WI38 (cell line): ENCODE data around the gene KLK14.

ENCODE experiments used
- H3K4me3 ChIP-seq: 2 replicates; pipeline ENCODE4 v1.5.1; 2011; ENCODE audit warnings: low read depth, mild to moderate bottlenecking, control low read depth, low read length
- TF ChIP-seq, protein P1 (sequence below): IDR thresholded peaks from 2 replicates; pipeline ENCODE4 v1.5.1; 2012; ENCODE audit warnings: low read depth, mild to moderate bottlenecking, control low read depth, low read length

The KLK14 gene

GRCh38 chr19:51078104-51078503, 4.6 kb downstream of the KLK14 start:
- TF ChIP-seq, protein P1, sequence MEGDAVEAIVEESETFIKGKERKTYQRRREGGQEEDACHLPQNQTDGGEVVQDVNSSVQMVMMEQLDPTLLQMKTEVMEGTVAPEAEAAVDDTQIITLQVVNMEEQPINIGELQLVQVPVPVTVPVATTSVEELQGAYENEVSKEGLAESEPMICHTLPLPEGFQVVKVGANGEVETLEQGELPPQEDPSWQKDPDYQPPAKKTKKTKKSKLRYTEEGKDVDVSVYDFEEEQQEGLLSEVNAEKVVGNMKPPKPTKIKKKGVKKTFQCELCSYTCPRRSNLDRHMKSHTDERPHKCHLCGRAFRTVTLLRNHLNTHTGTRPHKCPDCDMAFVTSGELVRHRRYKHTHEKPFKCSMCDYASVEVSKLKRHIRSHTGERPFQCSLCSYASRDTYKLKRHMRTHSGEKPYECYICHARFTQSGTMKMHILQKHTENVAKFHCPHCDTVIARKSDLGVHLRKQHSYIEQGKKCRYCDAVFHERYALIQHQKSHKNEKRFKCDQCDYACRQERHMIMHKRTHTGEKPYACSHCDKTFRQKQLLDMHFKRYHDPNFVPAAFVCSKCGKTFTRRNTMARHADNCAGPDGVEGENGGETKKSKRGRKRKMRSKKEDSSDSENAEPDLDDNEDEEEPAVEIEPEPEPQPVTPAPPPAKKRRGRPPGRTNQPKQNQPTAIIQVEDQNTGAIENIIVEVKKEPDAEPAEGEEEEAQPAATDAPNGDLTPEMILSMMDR = no peak
- no peak overlapping the region for H3K4me3 ChIP-seq

- TF ChIP-seq, protein P1 = no peak
- no peak overlapping the region for H3K4me3 ChIP-seq
Observed at GRCh38 chr19:51076631-51077213, 6.0 kb downstream of the KLK14 start.

DNA sequence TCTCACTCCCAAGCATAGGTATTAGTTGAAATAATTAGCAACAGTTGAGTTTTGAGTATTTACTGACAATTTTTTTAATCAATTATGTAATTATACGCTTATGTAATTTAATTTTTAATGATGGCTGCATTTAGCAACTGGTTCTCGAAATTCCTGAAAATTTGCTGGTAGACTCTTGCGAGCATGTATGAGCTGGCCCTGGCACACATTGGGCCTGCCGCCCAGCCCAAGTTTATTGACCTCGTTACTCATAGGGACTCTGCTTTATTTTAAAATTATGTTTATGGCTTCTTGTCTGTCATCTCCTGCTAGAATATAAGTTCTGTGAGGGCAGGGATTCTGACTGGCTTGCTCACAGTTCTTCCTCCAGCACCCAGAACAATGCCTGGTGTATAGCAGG, 6.7 kb downstream of the KLK14 start:
- TF ChIP-seq, protein P1 = no peak
- no peak overlapping the region for H3K4me3 ChIP-seq

GRCh38 chr19:51071095-51071405, 11.6 kb downstream of the KLK14 start:
- no peak overlapping the region for H3K4me3 ChIP-seq
- TF ChIP-seq, protein P1 = no peak

DNA sequence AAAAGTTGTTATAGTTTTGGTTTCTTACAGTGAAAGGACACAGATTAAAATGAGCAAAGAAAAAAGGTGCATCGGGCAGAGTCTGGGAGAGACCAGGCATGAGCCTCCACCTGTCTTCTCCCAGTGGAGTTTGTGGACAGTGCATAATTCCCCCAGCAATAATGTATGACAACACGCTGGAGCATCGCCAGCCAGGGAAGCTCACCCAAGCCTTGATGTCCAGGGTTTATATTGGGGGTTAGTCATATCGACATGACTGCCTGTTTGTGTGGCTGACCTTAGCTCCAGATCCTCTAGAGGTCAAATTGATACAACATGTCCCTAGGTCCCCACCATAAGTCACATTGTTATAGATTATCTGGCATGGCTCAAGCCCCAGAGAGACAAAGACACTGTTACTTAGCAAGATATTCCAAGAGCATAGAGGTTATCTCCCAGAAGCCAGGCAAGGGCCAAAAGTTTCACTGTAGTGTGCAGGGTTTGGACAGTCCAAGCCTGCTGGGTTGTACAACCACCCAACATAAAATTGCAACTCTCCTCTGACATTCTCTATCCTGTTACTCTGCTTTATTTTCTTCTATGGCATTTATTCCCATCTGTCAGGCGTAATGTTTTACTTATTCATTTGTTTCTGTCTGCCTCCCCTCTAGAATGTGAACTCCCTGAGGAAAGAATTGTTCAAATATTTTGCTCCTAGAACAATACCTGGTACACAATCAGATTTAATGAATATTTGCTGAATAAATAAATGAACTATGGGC, 12.2 kb downstream of the KLK14 start:
- TF ChIP-seq, protein P1 = no peak
- no peak overlapping the region for H3K4me3 ChIP-seq

DNA sequence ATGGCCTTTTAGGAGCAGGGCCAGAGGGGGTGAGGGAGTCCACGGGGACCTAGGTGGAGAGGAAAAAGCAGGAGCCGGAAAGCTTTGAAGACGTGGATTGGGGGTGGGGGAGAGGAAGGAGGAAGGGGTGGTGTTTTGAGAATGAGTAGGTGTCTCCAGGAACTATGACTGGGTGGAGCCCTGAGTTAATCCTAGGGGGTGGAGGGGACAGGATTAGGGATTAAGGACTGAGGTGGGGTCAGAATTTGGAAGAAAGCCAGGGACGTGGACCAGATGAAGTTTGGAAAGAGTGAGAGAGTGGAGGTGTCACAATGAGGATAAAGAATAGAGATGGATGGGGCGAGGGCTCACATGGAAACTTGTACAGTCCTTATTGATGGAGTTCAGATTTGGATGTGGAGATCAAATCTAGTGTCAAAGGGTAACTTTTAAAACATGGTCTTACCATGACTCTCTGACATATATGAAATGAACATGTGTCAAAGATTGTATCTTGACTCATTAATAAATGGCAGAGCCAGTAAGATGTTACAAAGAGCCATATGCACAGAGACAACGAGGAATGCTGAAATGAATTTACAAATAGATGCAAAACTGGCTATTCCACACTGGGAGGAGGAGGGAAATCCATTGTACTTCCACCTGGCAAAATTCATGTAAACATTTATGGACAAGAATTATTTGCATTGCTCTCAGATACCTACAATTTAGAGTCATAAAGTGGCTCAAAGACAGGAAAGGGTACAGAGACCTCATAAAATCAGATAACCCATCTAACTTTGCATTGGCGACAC, 16.1 kb downstream of the KLK14 start:
- TF ChIP-seq, protein P1 = no peak

More for the DNA sequence above, 16.1 kb downstream of the KLK14 start:
- H3K4me3 ChIP-seq = no peak overlapping the region
